GM12878 (cell line): ENCODE results near the gene TMEM192. TPM values are rescaled to one million over a fixed set of nuclear protein-coding genes. Genes with fewer than 3 reads are reported as not detected.

Source experiments
- CREB1 ChIP-seq: IDR thresholded peaks from 2 replicates; pipeline ENCODE4 v1.6.1; 2012; ENCODE audit warnings: low read depth, mild to moderate bottlenecking, inconsistent platforms
- IKZF2 ChIP-seq, 2 experiments: fragments of 450-650 bp; IDR thresholded peaks; 2 replicates each; pipeline ENCODE4 v1.6.1; 2017; ENCODE audit warnings: mild to moderate bottlenecking in 2 of 2, moderate library complexity in 2 of 2
- NFXL1 ChIP-seq: fragments of 450-650 bp; IDR thresholded peaks from 2 replicates; pipeline ENCODE4 v1.6.1; 2017; ENCODE audit warnings: antibody characterized with exemption, mild to moderate bottlenecking, borderline replicate concordance
- NR2C2 ChIP-seq: IDR thresholded peaks from 2 replicates; pipeline ENCODE4 v1.6.1; 2011; ENCODE audit warnings: borderline replicate concordance, low read depth; ENCODE audit not compliant: control insufficient read depth, insufficient read length
- POU2F2 ChIP-seq: IDR thresholded peaks from 3 replicates; pipeline ENCODE4 v1.6.1; 2011; ENCODE audit warnings: low read depth, mild to moderate bottlenecking, low read length, borderline replicate concordance
- RBBP5 ChIP-seq: fragments of 200-600 bp; sonication (generic); conservative IDR thresholded peaks from 2 replicates; pipeline ENCODE4 v1.6.1; 2016
- SMC3 ChIP-seq: IDR thresholded peaks from 2 replicates; pipeline ENCODE4 v1.6.1; 2011; ENCODE audit warnings: low read length, improper control_type of control experiment, borderline replicate concordance
- polyA plus RNA-seq, 11 experiments: library from polyadenylated mRNA; depleted of rRNA in 4 of 11; unstranded in 6 of 11; stranded (reverse) in 5 of 11; fragments of >200 nt; fragmentation: Nextera tagmentation in 4 of 11; fragmentation: Illumina TruSeq in 1 of 11; extraction: Ambion mirVana in 4 of 11; extraction: Trizol in 1 of 11; gene quantifications; 1 replicate in 1 of 11; 2 replicates in 10 of 11; pipeline versions ENCODE4 v1.2.1 to v1.2.3, GENCODE V29; 2011 to 2016; ENCODE audit warnings: inconsistent platforms in 2 of 11, missing spikeins in 2 of 11, low read depth in 1 of 11
- total RNA-seq, 4 experiments: library from RNA; depleted of rRNA in 3 of 4; stranded (reverse); fragments of >200 nt in 3 of 4; fragmentation: Illumina TruSeq in 1 of 4; extraction: Trizol in 1 of 4; gene quantifications; 2 replicates each; pipeline versions ENCODE4 v1.2.1 to v1.2.3, GENCODE V29; 2013 to 2021
- TF ChIP-seq, protein P1 (sequence below): fragments of 450-650 bp; IDR thresholded peaks from 2 replicates; pipeline ENCODE4 v1.6.1; 2017; ENCODE audit warnings: mild to moderate bottlenecking, moderate library complexity
- TF ChIP-seq, protein P2 (sequence below): IDR thresholded peaks from 2 replicates; pipeline ENCODE4 v1.6.1; 2011; ENCODE audit warnings: low read depth, mild to moderate bottlenecking, low read length, moderate library complexity, borderline replicate concordance; ENCODE audit errors: extremely low read depth
- TF ChIP-seq, protein P3 (sequence below): fragments of 450-650 bp; formaldehyde crosslinking; IDR thresholded peaks from 2 replicates; pipeline ENCODE4 v1.4.0; 2020; ENCODE audit warnings: mild to moderate bottlenecking, moderate library complexity

TMEM192 gene
- total and polyA plus RNA-seq, 10 of the 15 experiments (the other 5 are each of a cell fraction or from before 2014, with no cell fraction given), result 1.8 to 16.0 (median 10.0) TPM

DNA sequence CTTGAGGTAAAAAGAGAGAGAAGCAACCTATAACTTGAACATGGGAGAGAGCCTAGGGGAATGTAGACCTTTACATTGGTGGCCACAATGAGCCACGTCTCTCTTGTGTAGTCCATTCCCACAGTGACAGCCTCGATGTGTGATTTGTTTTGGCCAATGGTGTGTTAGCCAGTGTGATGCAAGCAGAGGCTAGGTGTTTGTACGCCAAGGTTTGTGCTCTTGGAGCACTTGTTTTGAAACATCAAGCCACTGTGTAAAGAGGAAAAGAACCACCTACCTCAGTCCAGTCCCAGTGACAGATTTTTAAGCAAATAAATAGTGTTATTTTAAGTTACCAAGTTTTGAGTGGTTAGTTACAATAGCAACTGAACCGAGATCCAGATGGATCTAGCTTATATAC, 23.9 kb upstream of the TMEM192 start (continued):
- TF ChIP-seq, protein P1, sequence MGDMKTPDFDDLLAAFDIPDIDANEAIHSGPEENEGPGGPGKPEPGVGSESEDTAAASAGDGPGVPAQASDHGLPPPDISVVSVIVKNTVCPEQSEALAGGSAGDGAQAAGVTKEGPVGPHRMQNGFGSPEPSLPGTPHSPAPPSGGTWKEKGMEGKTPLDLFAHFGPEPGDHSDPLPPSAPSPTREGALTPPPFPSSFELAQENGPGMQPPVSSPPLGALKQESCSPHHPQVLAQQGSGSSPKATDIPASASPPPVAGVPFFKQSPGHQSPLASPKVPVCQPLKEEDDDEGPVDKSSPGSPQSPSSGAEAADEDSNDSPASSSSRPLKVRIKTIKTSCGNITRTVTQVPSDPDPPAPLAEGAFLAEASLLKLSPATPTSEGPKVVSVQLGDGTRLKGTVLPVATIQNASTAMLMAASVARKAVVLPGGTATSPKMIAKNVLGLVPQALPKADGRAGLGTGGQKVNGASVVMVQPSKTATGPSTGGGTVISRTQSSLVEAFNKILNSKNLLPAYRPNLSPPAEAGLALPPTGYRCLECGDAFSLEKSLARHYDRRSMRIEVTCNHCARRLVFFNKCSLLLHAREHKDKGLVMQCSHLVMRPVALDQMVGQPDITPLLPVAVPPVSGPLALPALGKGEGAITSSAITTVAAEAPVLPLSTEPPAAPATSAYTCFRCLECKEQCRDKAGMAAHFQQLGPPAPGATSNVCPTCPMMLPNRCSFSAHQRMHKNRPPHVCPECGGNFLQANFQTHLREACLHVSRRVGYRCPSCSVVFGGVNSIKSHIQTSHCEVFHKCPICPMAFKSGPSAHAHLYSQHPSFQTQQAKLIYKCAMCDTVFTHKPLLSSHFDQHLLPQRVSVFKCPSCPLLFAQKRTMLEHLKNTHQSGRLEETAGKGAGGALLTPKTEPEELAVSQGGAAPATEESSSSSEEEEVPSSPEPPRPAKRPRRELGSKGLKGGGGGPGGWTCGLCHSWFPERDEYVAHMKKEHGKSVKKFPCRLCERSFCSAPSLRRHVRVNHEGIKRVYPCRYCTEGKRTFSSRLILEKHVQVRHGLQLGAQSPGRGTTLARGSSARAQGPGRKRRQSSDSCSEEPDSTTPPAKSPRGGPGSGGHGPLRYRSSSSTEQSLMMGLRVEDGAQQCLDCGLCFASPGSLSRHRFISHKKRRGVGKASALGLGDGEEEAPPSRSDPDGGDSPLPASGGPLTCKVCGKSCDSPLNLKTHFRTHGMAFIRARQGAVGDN, result no peak
- TF ChIP-seq SMC3, result no peak
- no peak for TF ChIP-seq NR2C2
- TF ChIP-seq POU2F2, result no peak
- TF ChIP-seq CREB1, result no peak
- TF ChIP-seq RBBP5, result no peak
- TF ChIP-seq, protein P2, sequence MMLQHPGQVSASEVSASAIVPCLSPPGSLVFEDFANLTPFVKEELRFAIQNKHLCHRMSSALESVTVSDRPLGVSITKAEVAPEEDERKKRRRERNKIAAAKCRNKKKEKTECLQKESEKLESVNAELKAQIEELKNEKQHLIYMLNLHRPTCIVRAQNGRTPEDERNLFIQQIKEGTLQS, result no peak
- no peak for TF ChIP-seq NFXL1
- TF ChIP-seq, protein P3, sequence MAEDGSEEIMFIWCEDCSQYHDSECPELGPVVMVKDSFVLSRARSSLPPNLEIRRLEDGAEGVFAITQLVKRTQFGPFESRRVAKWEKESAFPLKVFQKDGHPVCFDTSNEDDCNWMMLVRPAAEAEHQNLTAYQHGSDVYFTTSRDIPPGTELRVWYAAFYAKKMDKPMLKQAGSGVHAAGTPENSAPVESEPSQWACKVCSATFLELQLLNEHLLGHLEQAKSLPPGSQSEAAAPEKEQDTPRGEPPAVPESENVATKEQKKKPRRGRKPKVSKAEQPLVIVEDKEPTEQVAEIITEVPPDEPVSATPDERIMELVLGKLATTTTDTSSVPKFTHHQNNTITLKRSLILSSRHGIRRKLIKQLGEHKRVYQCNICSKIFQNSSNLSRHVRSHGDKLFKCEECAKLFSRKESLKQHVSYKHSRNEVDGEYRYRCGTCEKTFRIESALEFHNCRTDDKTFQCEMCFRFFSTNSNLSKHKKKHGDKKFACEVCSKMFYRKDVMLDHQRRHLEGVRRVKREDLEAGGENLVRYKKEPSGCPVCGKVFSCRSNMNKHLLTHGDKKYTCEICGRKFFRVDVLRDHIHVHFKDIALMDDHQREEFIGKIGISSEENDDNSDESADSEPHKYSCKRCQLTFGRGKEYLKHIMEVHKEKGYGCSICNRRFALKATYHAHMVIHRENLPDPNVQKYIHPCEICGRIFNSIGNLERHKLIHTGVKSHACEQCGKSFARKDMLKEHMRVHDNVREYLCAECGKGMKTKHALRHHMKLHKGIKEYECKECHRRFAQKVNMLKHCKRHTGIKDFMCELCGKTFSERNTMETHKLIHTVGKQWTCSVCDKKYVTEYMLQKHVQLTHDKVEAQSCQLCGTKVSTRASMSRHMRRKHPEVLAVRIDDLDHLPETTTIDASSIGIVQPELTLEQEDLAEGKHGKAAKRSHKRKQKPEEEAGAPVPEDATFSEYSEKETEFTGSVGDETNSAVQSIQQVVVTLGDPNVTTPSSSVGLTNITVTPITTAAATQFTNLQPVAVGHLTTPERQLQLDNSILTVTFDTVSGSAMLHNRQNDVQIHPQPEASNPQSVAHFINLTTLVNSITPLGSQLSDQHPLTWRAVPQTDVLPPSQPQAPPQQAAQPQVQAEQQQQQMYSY (CRISPR knock-in tag), result no peak
- TF ChIP-seq IKZF2 (IDR thresholded peaks at IDR 0.05), result no peak
